Measurements from ENCODE around the gene ERC2.
"Not testable (repeated sequence)": the region's sequence is repeated elsewhere in the genome, so short reads cannot be mapped to it uniquely, and the experiment has no call there.

Gene ERC2

DNA sequence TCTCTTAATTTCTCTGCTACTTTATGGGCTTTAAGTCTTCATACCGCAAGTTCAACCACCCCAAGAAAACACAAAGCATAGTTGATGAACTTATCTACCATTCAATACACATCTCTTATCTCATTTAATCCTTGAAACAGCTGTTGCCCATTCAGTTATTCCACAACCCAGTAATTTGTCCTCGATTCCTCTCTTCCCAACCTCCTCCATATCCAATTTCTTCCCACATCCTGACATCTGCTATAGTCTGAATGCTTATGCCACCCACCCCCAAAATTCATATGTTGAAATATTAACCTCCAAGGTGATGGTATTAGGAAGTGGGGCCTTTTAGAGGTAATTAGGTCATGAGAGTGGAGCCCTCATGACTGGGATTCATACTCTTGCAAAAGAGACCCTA, 345.4 kb downstream of the ERC2 start:
- DNase-seq (ENCODE audit: low spot score) = no peak

DNA sequence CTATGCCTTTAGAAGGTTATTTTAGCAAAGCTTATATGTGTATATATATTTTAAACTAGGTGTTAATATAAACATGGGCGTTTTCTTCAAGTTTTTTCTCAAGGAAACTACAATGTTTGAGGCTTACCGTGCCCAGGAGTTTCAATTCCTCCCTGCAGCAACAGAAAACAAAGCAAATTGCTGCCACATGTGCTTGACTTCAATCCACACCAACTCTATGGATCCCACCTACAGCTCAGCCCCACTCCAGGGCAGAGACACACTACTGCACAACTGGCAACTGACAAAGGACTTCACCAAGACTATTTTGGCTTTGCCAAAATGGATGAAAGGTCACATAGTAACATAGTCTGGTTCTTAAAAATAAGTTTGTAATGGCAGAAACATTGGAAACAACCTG, 346.6 kb downstream of the ERC2 start:
- DNase-seq (ENCODE audit: low spot score) = no peak

- no peak for DNase-seq (ENCODE audit: low spot score)
These were observed 348.5 kb downstream of the ERC2 start for GRCh38 chr3:56119575-56120349.

DNA sequence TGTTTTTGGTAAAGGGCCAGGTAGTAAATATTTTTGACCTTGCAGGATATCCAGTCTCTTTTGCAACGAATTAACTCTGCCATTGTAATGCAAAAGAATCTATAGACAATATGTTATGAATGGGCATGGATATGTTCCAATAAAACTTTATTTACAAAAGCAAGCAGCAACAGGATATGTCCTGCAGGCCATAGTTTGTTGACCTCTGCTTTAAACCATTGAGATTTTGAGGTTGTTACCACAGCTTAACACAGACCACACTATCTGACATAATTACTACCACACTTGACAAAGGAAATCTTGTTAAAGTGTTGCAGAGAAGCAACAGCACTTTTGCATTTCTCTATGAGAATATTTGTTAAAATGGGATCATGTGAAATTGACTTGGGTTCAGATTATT, 349.3 kb downstream of the ERC2 start:
- no peak for DNase-seq (ENCODE audit: low spot score)

GRCh38 chr3:56115698-56116097, 352.6 kb downstream of the ERC2 start:
- DNase-seq (ENCODE audit: low spot score) = no peak

- no peak for DNase-seq (ENCODE audit: low spot score)
These were observed 353.1 kb downstream of the ERC2 start for GRCh38 chr3:56115199-56115598.

DNA sequence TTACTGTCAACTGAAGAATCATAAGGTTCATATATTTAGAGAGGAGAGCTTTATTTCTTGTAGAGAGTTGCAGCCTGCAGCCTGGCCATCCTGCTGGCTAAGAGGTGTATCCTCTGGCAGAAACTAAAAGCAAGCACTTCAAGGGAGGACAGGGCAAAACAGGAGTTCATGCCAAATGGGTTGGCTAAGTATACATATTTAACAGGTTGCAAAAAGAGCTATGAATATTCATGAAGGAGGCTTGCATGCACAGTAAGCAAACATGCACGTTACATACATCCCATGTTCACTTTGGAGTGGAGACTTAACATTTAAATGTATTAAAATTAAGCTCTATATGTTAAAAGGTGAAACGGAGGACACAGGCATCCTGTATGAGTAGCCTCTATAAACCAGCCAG, 354.4 kb downstream of the ERC2 start:
- no peak for DNase-seq (ENCODE audit: low spot score)

GRCh38 chr3:56113231-56113630, 355.0 kb downstream of the ERC2 start:
- no peak for DNase-seq (ENCODE audit: low spot score)

- no peak for DNase-seq (ENCODE audit: low spot score)
These were observed 356.5 kb downstream of the ERC2 start for GRCh38 chr3:56111606-56112304.

- no peak for DNase-seq (ENCODE audit: low spot score)
These were observed 357.4 kb downstream of the ERC2 start for GRCh38 chr3:56110886-56111285.

DNA sequence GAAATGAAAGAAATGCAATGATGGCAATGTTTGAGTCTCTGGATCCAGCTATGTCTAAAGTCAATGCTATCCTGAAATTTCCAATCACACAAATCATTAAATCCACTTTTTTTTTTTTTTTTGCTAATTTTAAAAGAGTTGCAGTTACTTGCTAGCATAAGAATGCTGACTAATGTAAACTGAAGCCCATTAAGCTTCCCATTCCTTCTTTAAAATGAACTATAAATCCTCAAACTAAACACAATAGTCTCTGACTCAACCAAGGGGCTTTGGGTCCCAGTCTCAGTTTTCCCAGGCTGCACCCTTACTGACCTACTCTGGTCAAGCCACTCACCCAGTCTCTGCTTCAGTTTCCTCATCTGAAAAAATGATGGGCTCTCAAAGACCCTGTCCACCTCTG, 361.1 kb downstream of the ERC2 start:
- no peak for DNase-seq (ENCODE audit: low spot score)

GRCh38 chr3:56102032-56102431, 366.2 kb downstream of the ERC2 start:
- DNase-seq (ENCODE audit: low spot score) = no peak

DNA sequence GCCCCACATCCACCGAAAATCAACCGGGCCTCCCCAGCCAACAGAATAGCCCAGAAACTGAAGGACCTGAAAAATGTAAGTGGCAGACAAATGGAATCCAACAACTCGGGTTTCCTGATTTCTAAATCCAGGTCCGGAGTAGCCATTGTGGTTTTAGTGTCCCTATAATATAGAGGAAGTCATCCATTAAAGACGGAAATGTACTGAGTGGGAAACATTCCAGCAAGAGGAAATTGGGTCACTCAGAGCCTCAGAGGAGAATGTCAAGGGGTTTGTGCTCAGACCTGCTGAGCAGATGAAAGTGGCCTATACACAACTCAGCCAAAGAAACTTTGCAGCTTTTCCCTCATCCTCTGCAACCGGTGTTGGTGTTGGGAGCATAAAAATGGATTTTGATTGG, 366.7 kb downstream of the ERC2 start:
- DNase-seq (ENCODE audit: low spot score) = no peak

GRCh38 chr3:56096999-56097398, 371.3 kb downstream of the ERC2 start:
- no peak for DNase-seq (ENCODE audit: low spot score)

- no peak for DNase-seq (ENCODE audit: low spot score)
These were observed 374.1 kb downstream of the ERC2 start for GRCh38 chr3:56094170-56094569.

GRCh38 chr3:56089739-56090138, 378.5 kb downstream of the ERC2 start:
- DNase-seq (ENCODE audit: low spot score) = no peak

DNA sequence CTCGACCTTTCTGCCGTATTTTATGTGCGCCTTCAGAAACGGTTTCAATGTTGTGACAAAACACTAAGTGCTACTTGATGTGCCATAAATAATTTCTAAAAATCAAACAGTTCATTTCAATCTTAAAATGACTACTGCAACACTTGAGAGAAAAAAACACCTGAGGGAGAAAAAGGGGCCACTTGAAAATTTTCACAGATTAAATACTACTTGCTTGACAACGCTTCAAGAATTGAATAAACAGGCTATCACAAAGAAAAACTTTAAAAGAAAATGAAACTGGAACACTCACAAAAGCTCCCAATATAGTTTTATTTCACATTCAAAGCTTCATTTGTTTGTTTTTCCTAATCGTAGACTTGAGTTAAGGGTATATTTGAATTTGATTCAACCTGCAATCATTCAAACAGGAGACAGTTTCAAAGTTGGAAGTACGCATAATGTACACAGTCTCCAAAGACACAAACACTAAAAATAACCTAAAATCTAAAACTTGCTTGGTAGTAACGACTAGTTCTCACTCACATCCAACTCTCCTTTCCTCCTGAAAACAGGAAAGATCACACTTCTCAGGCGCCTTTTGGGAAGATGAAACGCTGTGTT, 380.7 kb downstream of the ERC2 start:
- DNase-seq (ENCODE audit: low spot score) = no peak

DNA sequence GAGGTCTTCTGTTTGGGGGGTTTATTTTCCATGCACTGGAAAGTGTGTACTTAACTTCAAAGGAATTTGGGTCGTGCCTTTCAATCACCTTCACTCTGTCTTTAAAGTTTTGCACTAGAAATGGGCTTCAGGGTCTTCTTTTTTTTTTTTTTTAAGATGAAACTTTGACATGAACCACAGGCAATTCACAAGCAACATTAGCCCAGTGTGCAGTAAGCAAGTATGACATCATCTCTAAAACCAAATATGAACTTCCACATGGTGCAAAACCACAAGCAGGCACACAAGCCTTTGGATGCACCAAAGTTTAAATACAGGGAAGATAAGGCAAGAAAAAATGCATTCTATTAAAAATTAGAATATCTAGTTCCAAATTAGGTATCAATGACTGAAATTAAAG, 381.9 kb downstream of the ERC2 start:
- DNase-seq (ENCODE audit: low spot score) = no peak

DNA sequence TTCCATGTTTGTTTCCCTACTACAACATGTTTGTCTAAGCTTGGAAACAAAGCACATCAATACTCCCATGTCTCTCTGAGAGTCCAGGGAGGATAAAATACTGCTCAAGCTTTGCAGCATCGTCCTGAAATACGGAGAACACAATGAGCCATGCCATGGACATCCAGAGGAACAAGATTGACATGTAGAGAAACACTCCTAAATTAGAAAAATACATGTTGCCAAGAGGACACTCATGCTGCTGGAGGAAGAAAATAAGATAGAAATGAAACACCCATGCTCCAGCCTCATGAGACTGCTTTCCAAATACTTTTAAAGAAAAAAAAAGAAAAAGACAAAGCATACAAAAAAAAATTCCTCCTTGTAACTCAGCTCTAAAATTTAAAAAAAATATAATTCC, 387.0 kb downstream of the ERC2 start:
- no peak for DNase-seq (ENCODE audit: low spot score)

GRCh38 chr3:56076746-56077145, 391.5 kb downstream of the ERC2 start:
- no peak for DNase-seq (ENCODE audit: low spot score)

DNA sequence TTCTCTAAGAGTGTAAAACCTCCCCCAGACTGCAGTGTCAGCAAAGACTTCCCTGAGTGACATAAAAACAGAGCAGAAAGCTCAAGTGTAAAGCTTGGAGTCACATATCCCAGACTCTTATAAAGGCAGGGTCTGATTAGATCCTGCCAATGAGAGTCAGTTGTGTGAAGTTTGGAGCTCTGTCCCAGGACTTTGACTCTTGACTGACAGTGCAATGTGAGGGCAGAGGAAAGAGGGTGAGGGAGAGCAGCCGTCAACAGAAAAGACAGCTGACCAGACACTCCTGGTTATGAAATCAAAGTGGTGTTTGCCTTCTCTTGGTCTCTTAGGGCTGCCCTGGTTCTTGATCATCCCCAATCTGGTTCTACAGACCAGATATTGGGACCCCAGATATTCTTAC, 393.2 kb downstream of the ERC2 start:
- no peak for DNase-seq (ENCODE audit: low spot score)

- DNase-seq (ENCODE audit: low spot score) = no peak
These were observed 398.5 kb downstream of the ERC2 start for GRCh38 chr3:56069766-56070165.

DNA sequence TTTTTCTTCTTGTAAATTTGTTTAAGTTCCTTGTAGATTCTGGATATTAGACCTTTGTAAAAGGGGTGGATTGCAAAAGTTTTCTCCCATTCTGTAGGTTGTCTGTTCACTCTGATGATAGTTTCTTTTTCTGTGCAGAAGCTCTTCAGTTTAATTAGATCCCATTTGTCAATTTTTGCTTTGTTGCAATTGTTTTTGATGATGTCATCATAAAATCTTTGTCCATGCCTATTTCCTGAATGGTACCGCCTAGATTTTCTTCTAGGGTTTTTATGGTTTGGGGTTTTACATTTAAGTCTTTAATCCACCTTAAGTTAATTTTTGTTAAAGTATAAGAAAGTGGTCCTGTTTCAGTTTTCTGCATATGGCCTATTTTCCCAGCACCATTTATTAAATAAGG, 401.9 kb downstream of the ERC2 start:
- not testable (repeated sequence) for DNase-seq (ENCODE audit: low spot score)

All from globus pallidus (tissue), 1 donor.